Measurements from ENCODE around the gene STRA6.

STRA6 gene

DNA sequence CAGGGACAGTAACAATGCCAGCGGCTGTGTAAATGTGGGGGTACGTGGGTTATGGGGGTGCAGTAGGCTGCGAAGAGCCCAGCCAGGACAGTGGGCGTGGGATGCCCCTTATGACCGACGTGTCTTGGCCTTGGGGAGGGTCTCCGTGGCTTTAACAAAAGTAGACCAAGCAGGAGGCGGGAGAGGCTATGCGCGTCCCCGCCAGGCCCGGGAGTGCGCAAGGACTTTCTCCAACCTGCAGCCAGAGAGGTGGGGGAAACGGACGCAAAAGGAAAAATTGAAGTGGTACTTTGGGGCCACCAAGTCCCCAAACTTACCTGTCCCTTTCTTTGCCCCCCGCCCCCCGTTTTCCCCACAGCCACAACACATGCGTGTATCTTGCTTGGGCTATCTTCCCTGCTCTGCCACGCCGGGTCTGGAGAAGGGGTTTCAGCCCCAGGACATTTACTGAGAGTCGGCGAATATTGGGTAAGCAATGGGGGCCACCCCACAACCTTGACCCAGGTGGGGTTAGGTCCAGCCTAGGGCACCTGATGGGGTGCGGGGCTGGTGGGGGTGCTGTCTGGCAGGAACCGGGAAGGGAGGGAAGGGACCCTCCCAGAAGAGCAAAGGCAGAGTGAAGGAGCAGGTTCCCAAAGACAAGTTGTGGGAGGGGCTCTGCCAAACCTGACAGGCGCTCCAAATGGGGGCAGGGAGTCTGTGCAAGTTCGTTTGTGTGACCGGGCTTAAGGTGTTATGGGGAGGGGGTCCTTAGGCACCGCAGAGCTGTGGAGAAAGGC is 71.5 kb downstream of the STRA6 start:
- DNase-seq = no peak

DNA sequence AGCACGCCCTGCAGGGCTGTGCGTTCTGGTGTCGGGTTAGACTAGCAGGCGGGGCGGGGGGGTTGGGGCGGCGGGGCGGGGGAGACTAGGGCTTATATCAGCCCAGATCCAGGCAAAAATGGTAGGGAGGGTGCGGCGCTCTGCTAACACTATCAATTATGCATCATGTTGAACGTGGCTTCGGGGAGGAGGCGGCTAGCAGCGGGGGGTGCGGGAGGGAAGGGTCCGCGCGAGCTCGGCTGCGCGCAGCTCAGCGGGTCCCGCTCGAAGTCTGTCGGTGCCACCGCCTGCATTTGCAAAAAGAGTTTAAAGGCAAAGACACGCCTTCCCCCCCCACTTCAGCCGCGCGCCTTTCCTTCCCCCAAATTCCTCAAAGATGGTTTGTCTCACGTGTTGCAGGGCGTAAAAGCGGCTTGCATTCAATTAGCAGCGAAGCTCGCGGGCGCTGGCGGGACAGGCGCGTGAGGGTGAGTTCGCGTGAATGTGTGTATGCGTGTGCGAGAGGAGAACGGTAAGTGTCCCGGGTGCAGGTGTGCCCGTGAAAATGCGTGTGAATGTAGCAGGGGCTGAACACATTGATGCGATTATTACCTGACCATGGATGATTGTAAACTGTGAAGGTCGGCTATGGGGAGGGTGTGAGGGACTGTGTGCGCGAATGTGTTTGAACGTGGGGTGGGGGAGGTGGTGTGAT is 72.3 kb downstream of the STRA6 start, which contains the start of gene ISLR2:
Gene ISLR2, plus strand, starts transcription at position 432 of the 694 bp plus-strand sequence. CDS start 2,169 bp downstream, outside the sequence.
- DNase-seq = no peak

DNA sequence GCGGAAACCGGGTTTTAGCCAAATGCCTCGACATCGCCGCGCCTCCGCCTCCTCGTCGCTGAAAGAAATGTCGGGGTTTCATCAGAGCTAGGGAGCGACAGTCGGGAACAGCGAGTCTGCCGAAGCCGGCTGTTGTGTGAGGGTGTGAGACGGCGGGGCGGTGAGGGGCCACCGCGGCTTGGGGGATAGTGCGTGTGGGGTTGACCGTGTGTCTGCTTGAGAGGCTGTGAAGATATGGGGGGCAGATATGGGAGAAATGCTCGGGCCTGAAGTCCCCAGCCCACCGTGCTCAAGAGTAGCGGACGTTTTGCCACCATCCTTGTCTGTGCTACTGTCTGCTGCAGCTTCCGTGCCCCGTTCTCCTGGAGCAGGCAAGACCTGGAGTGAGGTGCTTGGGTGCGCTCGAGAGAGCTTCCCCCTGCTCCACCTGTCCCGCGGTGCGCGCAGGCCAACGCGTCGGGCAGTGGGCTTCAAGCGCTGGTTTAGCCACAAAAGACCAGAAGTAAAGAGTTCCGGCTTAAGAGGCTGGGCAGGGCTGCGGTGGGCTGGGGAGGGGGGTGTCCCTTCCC is 72.9 kb downstream of the STRA6 start:
- no peak for DNase-seq
